GM12864 (cell line): ENCODE measurements around the gene FNBP1L.

Experiments
- DNase-seq: peaks from one replicate; pipeline ENCODE4 v3.0.0-alpha.2; 2011; ENCODE audit warnings: low read depth
- H3K4me3 ChIP-seq: 2 replicates; pipeline ENCODE4 v1.5.1; 2011; ENCODE audit warnings: mild to moderate bottlenecking, low read depth, low read length, control low read depth
- TF ChIP-seq, protein P1 (sequence below): IDR thresholded peaks from 2 replicates; pipeline ENCODE4 v1.5.1; 2011; ENCODE audit warnings: low read depth, mild to moderate bottlenecking, moderate library complexity, low read length, control low read depth, inconsistent platforms; ENCODE audit errors: missing control alignments

Gene FNBP1L

DNA sequence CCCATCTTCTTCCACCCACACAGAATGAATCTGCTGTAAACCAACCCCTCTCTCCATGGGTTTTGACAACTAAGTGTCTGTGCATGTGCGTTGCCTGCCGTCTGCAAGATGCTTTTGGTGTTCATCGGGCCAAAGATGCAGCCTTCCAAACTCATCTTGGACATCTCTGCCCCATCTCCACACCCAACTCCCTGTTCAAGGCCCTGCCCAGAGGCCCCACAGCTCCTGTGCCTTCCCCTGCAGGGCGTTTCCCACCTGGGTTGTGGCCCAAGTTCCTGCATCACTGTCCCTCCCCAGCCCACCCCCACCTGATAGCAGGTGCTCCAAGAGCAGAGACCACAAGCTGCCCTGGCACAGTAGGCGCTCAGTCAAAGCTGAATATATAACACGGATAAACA is 130.5 kb downstream of the FNBP1L start:
- no peak overlapping the region for H3K4me3 ChIP-seq
- no peak for DNase-seq
- TF ChIP-seq, protein P1, sequence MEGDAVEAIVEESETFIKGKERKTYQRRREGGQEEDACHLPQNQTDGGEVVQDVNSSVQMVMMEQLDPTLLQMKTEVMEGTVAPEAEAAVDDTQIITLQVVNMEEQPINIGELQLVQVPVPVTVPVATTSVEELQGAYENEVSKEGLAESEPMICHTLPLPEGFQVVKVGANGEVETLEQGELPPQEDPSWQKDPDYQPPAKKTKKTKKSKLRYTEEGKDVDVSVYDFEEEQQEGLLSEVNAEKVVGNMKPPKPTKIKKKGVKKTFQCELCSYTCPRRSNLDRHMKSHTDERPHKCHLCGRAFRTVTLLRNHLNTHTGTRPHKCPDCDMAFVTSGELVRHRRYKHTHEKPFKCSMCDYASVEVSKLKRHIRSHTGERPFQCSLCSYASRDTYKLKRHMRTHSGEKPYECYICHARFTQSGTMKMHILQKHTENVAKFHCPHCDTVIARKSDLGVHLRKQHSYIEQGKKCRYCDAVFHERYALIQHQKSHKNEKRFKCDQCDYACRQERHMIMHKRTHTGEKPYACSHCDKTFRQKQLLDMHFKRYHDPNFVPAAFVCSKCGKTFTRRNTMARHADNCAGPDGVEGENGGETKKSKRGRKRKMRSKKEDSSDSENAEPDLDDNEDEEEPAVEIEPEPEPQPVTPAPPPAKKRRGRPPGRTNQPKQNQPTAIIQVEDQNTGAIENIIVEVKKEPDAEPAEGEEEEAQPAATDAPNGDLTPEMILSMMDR: no peak

DNA sequence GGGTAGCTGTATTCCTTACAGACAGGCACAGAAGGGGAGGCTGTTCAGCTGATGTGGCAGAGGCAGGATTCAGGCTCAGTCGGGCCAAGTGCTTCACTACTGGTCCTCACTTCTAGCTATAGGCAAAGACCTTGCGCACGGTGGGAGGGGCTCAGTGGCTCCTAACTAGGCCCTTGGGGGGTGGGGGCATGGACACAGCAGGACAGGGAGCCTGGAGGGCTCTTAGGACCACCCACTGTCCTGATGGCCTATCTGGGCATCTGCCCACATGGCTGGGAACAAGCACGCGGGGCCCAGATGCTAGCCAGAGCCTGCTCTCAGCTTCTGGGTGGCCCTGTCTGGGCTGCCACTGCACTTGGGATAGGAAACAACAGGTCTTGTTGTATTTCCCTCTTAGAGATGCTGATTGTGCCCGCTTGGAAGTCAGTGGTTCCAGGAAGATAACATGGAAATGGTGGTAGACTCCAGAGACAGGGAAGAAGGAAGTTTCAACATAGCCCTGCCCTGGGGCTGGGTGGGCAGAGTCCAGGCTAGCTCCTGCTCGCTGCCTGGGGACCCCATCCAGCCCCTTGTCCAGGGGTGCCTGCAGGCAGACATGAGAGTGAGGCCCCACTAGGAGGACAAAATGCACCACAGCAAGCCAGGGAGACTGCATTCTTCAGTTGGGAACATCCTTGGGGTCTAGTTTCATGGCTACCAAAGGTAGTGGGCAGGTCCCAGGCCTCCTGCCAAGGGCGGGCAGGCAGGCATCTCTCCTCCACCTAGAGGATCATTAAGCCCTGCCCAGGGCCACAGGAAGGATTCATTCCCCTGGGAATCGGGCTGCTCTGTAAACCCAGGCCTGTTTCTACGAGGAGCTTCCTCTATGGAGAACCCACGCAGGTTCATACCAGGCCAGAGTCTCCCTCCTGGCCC is 131.2 kb downstream of the FNBP1L start:
- no peak overlapping the region for H3K4me3 ChIP-seq
- no peak for DNase-seq
- TF ChIP-seq, protein P1: no peak

DNA sequence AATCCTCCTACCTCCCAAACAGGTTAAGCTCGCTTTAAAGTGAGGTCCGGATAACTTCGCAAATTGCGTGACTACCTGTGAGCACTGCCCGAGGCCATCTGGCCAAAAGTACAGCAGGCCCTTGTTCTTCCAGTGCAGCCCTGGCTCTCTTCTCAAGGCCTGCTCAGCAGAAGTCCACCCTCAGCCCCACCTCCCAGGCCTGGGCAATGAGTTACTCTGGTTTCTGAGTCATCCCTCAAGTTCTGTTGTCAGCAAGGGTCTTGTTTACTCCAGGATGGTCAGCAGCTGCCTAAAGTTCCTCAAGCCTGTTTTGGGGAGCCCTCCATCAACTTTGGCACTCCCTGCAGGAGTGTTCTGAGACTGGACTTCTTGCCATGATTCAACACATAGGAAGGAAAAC is 132.0 kb downstream of the FNBP1L start:
- TF ChIP-seq, protein P1: no peak
- DNase-seq: no peak

DNA sequence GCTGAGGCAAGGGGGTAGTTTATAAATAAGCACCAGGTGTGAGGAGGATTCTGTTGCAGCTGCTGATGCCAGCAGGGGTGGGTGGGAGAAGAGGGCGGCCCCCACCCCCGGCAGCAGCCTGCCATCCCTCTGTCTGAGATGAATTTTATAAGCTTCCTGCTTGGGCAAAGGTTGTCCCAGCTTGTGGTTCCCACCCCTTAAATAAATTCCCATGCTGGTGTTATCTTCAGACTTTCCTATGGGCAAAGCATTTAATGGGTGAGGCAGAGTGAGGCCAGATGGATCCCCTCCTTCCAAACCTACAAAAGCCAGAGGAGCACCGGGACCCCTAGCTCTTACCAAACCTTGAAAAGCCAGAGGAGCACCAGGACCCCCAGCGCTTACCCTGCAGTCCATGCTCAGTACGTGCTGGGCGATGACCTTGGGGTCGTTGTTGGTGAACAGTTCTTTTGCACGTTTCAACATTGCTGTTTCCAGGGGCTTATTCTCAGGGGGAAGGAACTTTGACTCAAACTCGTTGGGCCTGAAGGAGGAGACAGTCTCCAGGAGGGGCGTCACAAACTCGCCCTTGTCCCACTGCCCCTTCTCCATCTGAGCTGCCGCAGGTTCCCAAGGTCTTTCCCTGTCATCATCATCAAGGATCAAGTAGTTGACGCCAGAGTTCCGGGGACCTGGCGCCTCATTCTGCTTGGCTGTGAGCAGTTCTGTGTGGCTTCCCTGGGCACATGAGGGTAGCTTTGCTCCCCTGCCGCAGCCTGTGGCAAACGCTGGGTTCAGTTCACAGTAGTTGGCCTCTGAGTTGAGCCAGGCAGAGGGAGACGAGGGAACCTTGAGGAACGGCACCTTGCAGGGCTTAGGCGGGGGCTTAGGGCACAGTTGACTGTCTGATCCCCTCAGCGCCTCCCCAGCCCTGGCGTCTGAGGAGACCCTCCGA is 134.3 kb downstream of the FNBP1L start:
- H3K4me3 ChIP-seq: no peak overlapping the region
- DNase-seq: no peak
- TF ChIP-seq, protein P1: no peak

More for the DNA sequence above, 132.0 kb downstream of the FNBP1L start:
- H3K4me3 ChIP-seq: no peak overlapping the region

DNA sequence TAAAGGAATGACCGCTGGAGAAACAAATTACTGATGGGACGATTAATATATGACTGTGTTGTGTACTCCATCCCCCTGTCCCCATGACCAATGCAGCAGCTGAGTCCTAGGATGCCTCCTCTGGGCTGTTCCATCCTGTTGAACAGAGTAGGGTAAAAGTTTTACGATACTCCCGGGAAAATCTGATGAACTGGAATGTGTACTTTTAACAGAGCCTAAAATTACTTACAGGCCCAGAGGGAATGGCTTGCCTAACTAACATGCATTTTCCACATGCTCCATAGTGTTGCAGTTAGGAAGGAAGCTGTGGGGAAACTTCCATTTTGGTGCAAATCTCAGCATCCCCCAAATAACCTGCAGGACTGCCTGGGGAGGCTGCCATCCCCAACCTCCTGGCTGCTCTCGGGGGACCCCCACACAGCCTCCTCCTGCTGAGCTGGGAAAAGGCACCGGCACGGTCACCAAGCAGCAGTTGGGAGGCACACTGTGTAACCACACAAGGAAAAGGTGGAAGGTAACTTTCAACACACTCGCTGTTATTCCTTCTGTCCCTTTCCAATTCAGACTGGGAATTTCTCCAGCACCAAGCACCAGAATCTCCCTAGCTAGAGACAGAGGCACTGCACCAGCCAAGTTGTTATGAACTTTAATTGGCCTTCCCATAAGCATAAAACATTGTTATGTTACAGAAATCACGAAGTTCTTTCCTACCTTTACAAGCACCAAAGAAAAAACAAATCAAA is 136.5 kb downstream of the FNBP1L start:
- TF ChIP-seq, protein P1: no peak

More for the DNA sequence above, 136.5 kb downstream of the FNBP1L start:
- DNase-seq: no peak
- H3K4me3 ChIP-seq: no peak overlapping the region
